Measurements from ENCODE around the gene SPON1.
"Not testable (repeated sequence)": the region's sequence is repeated elsewhere in the genome, so short reads cannot be mapped to it uniquely, and the experiment has no call there.

The SPON1 gene

DNA sequence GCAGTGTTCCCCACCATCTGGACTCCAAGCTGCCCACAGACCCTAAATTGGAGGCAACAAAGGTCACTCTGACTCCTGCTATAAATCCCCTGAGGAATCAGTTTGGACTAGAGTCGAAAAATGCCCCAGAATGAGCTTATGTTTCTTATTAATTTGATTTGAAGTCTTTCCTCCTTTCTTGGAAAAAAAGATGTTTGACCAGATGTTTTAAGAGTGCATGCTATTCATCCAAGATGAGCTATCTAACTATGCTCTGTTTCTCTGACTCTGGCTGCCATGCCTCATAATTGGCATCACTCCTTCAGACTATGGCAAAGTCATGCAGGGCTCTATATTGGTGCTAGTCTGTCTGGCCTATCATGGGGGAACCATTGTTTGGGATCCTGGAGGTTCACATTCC lies 174.0 kb downstream of the SPON1 start:
- no peak for DNase-seq

DNA sequence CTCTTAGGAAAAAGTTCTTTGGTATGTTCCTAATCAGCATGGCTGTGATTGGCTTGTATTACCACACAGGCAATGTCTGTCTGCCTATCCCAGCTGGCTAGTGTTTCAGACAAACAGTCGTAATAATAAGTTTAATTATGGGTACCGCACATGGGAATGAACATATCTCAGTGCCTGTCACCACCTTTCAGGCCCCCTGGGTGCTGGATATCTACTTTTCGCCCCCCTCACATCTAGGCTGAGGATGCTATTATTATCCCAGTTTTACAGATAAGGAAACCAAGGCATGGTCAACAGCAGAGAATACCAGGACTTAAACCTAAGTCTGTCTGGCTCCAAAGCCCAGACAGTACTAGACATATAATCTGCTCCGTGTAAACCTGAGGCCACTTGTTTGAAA lies 174.8 kb downstream of the SPON1 start:
- no peak for DNase-seq

- DNase-seq = no peak
Observed at GRCh38 chr11:14140991-14141390, 178.5 kb downstream of the SPON1 start.

- DNase-seq = no peak
Observed at GRCh38 chr11:14141676-14142075, 179.2 kb downstream of the SPON1 start.

GRCh38 chr11:14144934-14145333 lies 182.4 kb downstream of the SPON1 start:
- DNase-seq = no peak

- DNase-seq = no peak
Observed at GRCh38 chr11:14148653-14149273, 186.2 kb downstream of the SPON1 start.

- no peak for DNase-seq
Observed at GRCh38 chr11:14149683-14150082, 187.2 kb downstream of the SPON1 start.

DNA sequence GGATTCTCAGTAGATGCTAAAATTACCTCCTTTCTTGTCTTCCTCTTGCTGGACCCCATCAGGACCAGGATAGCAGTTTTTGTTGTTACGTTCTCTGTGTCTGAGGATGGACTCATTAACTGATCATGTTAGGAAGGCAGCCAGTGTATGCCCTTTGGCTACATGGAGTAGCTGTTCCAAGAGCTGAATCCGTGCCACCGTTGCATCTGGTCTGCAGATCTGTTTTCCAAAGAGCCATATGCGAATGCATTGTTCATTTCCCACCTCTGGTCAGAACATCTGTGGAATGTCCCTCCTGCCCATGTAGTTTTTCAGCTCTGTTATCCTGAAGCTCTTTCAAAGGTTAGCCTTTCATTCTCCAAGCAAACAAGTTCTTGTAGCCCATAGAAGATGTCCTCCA lies 188.4 kb downstream of the SPON1 start:
- DNase-seq = no peak

GRCh38 chr11:14154103-14154502 lies 191.6 kb downstream of the SPON1 start:
- not testable (repeated sequence) for DNase-seq

DNA sequence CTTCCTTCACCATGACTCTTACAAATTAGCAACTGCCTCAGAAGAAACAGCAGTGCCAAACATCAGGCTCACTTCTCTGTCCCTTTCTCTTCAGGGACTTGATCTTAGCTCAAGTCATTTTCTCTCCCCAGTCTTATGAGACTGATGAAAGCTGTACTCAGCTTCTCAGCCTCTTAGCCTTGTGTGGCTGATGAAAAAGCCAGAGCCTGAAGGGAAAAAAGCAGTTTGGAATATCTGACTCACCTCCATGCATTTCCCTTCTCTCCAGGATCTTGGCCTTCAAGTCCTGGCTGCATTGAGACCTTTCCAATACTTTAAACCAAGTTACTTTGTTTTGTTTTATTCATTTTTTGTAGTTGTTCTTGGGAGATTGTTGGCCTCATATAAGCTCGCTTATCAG lies 195.9 kb downstream of the SPON1 start:
- no peak for DNase-seq

GRCh38 chr11:14163576-14163975 lies 201.1 kb downstream of the SPON1 start:
- DNase-seq = no peak

GRCh38 chr11:14173679-14174078 lies 211.2 kb downstream of the SPON1 start:
- not testable (repeated sequence) for DNase-seq

GRCh38 chr11:14179116-14179820 lies 216.7 kb downstream of the SPON1 start:
- DNase-seq = no peak

- DNase-seq = no peak
Observed at GRCh38 chr11:14181121-14181520, 218.6 kb downstream of the SPON1 start.

- DNase-seq = no peak
Observed at GRCh38 chr11:14182833-14183364, 220.4 kb downstream of the SPON1 start.

GRCh38 chr11:14184028-14184940 lies 221.8 kb downstream of the SPON1 start:
- DNase-seq = no peak

DNA sequence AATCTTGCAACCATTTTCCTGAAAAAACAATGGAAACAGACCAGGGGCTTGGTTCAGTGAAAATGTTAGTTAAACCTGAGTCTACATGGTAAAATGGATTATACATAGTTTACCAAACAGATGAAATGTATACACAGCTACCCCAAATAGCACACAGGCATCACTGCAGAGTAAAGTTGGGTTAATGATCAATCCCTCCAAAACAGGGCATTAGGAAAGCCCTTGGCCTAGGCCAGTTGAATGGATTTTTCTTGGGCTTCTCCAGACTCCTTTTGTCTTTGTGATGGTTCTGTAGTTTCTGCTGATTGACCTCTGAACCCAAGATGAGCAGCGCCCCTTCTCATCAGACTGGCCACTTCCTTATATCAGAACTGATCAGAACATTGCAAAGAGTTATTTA lies 222.9 kb downstream of the SPON1 start:
- DNase-seq = no peak

DNA sequence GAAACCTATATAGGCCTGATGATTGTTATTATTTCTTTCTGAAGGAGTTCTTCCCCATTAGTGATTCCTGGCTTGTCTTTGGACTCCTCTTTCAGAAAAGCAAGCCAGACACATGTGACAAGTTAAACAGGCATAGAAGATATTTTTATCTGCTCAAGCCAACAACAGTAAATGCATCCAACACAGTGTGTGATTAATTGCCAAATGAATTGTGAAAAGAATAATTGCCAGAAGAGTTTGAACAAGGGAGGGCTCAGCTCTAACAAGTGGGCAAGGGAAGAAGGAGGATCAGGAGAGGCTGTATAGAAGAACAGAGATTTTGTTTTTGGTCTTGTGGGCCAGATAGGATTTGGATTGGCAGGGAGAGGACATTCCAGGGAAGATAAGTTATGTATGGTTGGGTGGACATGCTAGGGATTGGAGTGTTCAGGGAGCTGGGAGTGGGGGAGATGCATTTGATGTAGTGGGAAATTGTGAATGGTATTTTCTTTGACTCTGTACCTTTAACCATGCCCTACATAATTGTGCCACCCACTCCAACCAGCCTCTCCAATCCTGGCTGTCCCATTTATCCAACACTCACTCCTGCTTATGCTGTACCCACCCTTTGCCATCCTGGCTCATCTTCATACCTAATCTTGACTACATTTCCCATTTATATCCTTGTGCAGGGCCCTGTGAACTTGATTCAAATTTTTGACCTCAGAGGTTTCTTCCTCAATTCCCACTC lies 223.7 kb downstream of the SPON1 start:
- no peak for DNase-seq

GRCh38 chr11:14189874-14190273 lies 227.4 kb downstream of the SPON1 start:
- no peak for DNase-seq

GRCh38 chr11:14190992-14191778 lies 228.7 kb downstream of the SPON1 start:
- DNase-seq = no peak

DNA sequence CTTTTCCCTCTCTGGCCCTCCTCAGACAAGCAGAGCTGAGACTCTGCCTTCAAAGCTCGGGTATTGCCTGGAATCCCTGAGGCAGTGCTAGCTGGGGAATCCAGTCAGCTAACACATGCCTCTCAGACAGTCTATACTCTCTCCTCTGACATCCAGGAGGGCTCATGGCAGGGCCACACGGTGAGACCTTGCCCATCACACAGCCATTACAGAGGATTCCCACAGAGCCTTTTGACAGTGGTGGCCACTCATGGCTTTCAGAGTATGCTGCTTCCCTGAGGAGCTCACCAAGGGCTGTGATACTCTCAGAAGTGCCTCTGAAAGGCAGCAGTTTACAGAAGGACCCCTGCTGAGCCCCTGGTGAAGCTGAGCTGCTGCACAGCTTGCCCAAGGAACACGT lies 231.1 kb downstream of the SPON1 start:
- no peak for DNase-seq

All from NCI-H1436 treated with DMSO at 0.1 percent for 48 hours (cell line).